Activated naive CD8-positive, alpha-beta T cell (primary cell): ENCODE measurements around the gene COL27A1.

Experiments used
- H3K27ac Mint-ChIP-seq: one replicate; pipeline ENCODE4 v1.8.0; 2021; ENCODE audit warnings: mixed read lengths
- H3K27me3 Mint-ChIP-seq: one replicate; pipeline ENCODE4 v1.8.0; 2021; ENCODE audit warnings: mixed read lengths
- H3K36me3 Mint-ChIP-seq: one replicate; pipeline ENCODE4 v1.8.0; 2021; ENCODE audit warnings: mixed read lengths
- H3K4me1 Mint-ChIP-seq: one replicate; pipeline ENCODE4 v1.8.0; 2021; ENCODE audit warnings: low read depth, mixed read lengths
- H3K4me3 Mint-ChIP-seq: one replicate; pipeline ENCODE4 v1.8.0; 2021; ENCODE audit warnings: mild to moderate bottlenecking, mixed read lengths
- H3K9me3 Mint-ChIP-seq: one replicate; pipeline ENCODE4 v1.8.0; 2021; ENCODE audit warnings: low read depth, mixed read lengths

The COL27A1 gene

GRCh38 chr9:114282104-114282485 lies 126.8 kb downstream of the COL27A1 start:
- H3K4me3 Mint-ChIP-seq: no peak overlapping the region
- H3K27me3 Mint-ChIP-seq: no peaks in the 10 kb centered on the region
- no peak overlapping the region for H3K27ac Mint-ChIP-seq
- no peaks in the 10 kb centered on the region for H3K9me3 Mint-ChIP-seq
- peaks cover 2% of the 10 kb centered on the region for H3K36me3 Mint-ChIP-seq
- H3K4me1 Mint-ChIP-seq: no peaks in the 10 kb centered on the region

GRCh38 chr9:114282507-114282906 lies 127.2 kb downstream of the COL27A1 start:
- H3K27me3 Mint-ChIP-seq: no peaks in the 10 kb centered on the region
- peaks cover 2% of the 10 kb centered on the region for H3K36me3 Mint-ChIP-seq
- H3K4me1 Mint-ChIP-seq: no peaks in the 10 kb centered on the region
- no peaks in the 10 kb centered on the region for H3K9me3 Mint-ChIP-seq
- no peak overlapping the region for H3K27ac Mint-ChIP-seq
- H3K4me3 Mint-ChIP-seq: no peak overlapping the region

- Mint-ChIP-seq H3K36me3 (peaks cover 2% of the 10 kb centered on the region), H3K4me3 (no peak overlapping the region), H3K9me3 (no peaks in the 10 kb centered on the region), H3K27me3 (no peaks in the 10 kb centered on the region), H3K27ac (no peak overlapping the region), H3K4me1 (no peaks in the 10 kb centered on the region)
Observed at GRCh38 chr9:114282926-114283325, 127.6 kb downstream of the COL27A1 start.

- Mint-ChIP-seq H3K36me3 (no peaks in the 10 kb centered on the region), H3K4me3 (no peak overlapping the region), H3K4me1 (no peaks in the 10 kb centered on the region), H3K27ac (no peak overlapping the region), H3K9me3 (no peaks in the 10 kb centered on the region), H3K27me3 (no peaks in the 10 kb centered on the region)
Observed at GRCh38 chr9:114283551-114284111, 128.3 kb downstream of the COL27A1 start.

- Mint-ChIP-seq H3K27ac (no peak overlapping the region), H3K9me3 (no peaks in the 10 kb centered on the region), H3K27me3 (no peaks in the 10 kb centered on the region), H3K4me3 (no peak overlapping the region), H3K36me3 (no peaks in the 10 kb centered on the region), H3K4me1 (no peaks in the 10 kb centered on the region)
Observed at GRCh38 chr9:114284316-114285060, 129.2 kb downstream of the COL27A1 start.

- Mint-ChIP-seq H3K36me3 (no peaks in the 10 kb centered on the region), H3K4me3 (no peak overlapping the region), H3K27ac (no peak overlapping the region), H3K9me3 (no peaks in the 10 kb centered on the region), H3K4me1 (no peaks in the 10 kb centered on the region), H3K27me3 (no peaks in the 10 kb centered on the region)
Observed at GRCh38 chr9:114285166-114285867, 130.0 kb downstream of the COL27A1 start.

- Mint-ChIP-seq H3K27me3 (no peaks in the 10 kb centered on the region), H3K4me3 (no peak overlapping the region), H3K36me3 (no peaks in the 10 kb centered on the region), H3K4me1 (peaks cover 2% of the 10 kb centered on the region), H3K9me3 (no peaks in the 10 kb centered on the region), H3K27ac (no peak overlapping the region)
Observed at GRCh38 chr9:114286146-114286679, 130.9 kb downstream of the COL27A1 start.

- Mint-ChIP-seq H3K36me3 (no peaks in the 10 kb centered on the region), H3K27ac (no peak overlapping the region), H3K9me3 (no peaks in the 10 kb centered on the region), H3K27me3 (no peaks in the 10 kb centered on the region), H3K4me1 (peaks cover 2% of the 10 kb centered on the region), H3K4me3 (no peak overlapping the region)
Observed at GRCh38 chr9:114287001-114287762, 131.8 kb downstream of the COL27A1 start.

GRCh38 chr9:114287763-114288192 lies 132.4 kb downstream of the COL27A1 start:
- Mint-ChIP-seq H3K9me3 (no peaks in the 10 kb centered on the region), H3K4me1 (peaks cover 2% of the 10 kb centered on the region), H3K4me3 (no peak overlapping the region), H3K27ac (no peak overlapping the region), H3K36me3 (no peaks in the 10 kb centered on the region), H3K27me3 (peaks cover 1% of the 10 kb centered on the region)

- Mint-ChIP-seq H3K4me3 (no peak overlapping the region), H3K36me3 (no peaks in the 10 kb centered on the region), H3K4me1 (peaks cover 2% of the 10 kb centered on the region), H3K27me3 (peaks cover 1% of the 10 kb centered on the region), H3K27ac (no peak overlapping the region), H3K9me3 (no peaks in the 10 kb centered on the region)
Observed at GRCh38 chr9:114288193-114289091, 133.1 kb downstream of the COL27A1 start.

- no peaks in the 10 kb centered on the region for H3K9me3 Mint-ChIP-seq
- no peaks in the 10 kb centered on the region for H3K36me3 Mint-ChIP-seq
- H3K4me1 Mint-ChIP-seq: peaks cover 2% of the 10 kb centered on the region
- no peak overlapping the region for H3K27ac Mint-ChIP-seq
- no peak overlapping the region for H3K4me3 Mint-ChIP-seq
- H3K27me3 Mint-ChIP-seq: peaks cover 1% of the 10 kb centered on the region
Observed at GRCh38 chr9:114289106-114289505, 133.8 kb downstream of the COL27A1 start.

GRCh38 chr9:114289571-114290481 lies 134.5 kb downstream of the COL27A1 start:
- H3K27me3 Mint-ChIP-seq: peaks cover 1% of the 10 kb centered on the region
- no peak overlapping the region for H3K27ac Mint-ChIP-seq
- peaks cover 4% of the 10 kb centered on the region for H3K9me3 Mint-ChIP-seq

GRCh38 chr9:114290561-114290986 lies 135.2 kb downstream of the COL27A1 start:
- Mint-ChIP-seq H3K27ac (no peak overlapping the region), H3K36me3 (peaks cover 4% of the 10 kb centered on the region), H3K4me3 (no peak overlapping the region), H3K27me3 (peaks cover 1% of the 10 kb centered on the region), H3K9me3 (peaks cover 9% of the 10 kb centered on the region), H3K4me1 (peaks cover 2% of the 10 kb centered on the region)

More at GRCh38 chr9:114289571-114290481, 134.5 kb downstream of the COL27A1 start:
- no peaks in the 10 kb centered on the region for H3K36me3 Mint-ChIP-seq
- no peak overlapping the region for H3K4me3 Mint-ChIP-seq
- H3K4me1 Mint-ChIP-seq: peaks cover 2% of the 10 kb centered on the region
